ENCODE results near the gene NAP1L5.

Gene NAP1L5

DNA sequence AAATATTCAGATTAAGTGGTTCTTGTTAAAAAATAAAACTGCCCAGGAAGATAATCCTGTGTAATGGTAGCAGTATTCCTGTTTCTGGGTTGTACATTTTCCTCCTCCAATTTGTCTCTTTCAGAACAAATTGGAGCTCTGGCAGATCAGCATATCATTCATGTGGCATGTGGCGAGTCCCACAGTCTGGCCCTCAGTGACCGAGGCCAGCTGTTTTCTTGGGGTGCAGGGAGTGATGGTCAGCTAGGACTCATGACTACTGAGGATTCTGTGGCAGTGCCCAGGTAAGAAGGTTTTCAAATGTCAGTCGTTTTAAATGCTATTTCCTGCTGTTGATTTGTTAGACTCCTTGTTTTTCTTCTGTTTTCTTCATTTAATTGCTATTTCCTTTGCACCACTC is 47.9 kb downstream of the NAP1L5 start:
- TF ChIP-seq FOXP2 (optimal IDR thresholded peaks at IDR 0.05; ENCODE audit: borderline replicate concordance, extremely low read depth, extremely low read length, insufficient read depth) (no peak), POLR2AphosphoS5 (IDR thresholded peaks at IDR 0.05; ENCODE audit: low read depth, low read length) (no peak), SIN3A (IDR thresholded peaks at IDR 0.05; ENCODE audit: borderline replicate concordance, insufficient read depth, low read length) (no peak), TAF1 (IDR thresholded peaks at IDR 0.05; ENCODE audit: borderline replicate concordance, insufficient read depth, low read length) (no peak), REST (IDR thresholded peaks at IDR 0.05; ENCODE audit: insufficient read depth in 1 of 2, low read depth in 2 of 2, low read length in 2 of 2) (no peak)

GRCh38 chr4:88646528-88647280 is 50.9 kb downstream of the NAP1L5 start:
- TF ChIP-seq FOXP2 (optimal IDR thresholded peaks at IDR 0.05; ENCODE audit: borderline replicate concordance, extremely low read depth, extremely low read length, insufficient read depth) (no peak), POLR2AphosphoS5 (IDR thresholded peaks at IDR 0.05; ENCODE audit: low read depth, low read length) (no peak), TAF1 (IDR thresholded peaks at IDR 0.05; ENCODE audit: borderline replicate concordance, insufficient read depth, low read length) (no peak), REST (IDR thresholded peaks at IDR 0.05; ENCODE audit: insufficient read depth in 1 of 2, low read depth in 2 of 2, low read length in 2 of 2) (no peak), SIN3A (IDR thresholded peaks at IDR 0.05; ENCODE audit: borderline replicate concordance, insufficient read depth, low read length) (no peak)

DNA sequence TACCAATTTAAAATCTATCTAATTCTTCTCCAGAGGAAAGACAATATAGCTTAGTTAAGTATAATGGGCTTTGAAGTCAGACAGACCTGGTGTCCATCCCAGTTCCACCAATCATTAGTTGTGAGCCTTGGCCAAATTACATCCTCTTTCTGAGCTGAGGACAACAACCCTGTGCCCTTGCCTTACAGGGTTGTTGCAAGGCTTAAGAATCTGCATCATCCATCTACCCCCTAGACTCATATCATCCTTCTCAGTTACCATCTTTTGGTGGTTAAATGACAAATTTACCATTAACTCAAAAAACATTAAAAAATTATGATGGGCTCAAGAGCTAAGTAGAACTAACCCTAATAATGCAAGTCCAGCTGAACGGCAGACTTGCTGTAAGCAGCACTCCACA is 51.6 kb downstream of the NAP1L5 start:
- no peak for TF ChIP-seq POLR2AphosphoS5 (IDR thresholded peaks at IDR 0.05; ENCODE audit: low read depth, low read length)
- TF ChIP-seq REST (IDR thresholded peaks at IDR 0.05; ENCODE audit: insufficient read depth in 1 of 2, low read depth in 2 of 2, low read length in 2 of 2), result no peak
- no peak for TF ChIP-seq SIN3A (IDR thresholded peaks at IDR 0.05; ENCODE audit: borderline replicate concordance, insufficient read depth, low read length)
- TF ChIP-seq FOXP2 (optimal IDR thresholded peaks at IDR 0.05; ENCODE audit: borderline replicate concordance, extremely low read depth, extremely low read length, insufficient read depth), result no peak
- no peak for TF ChIP-seq TAF1 (IDR thresholded peaks at IDR 0.05; ENCODE audit: borderline replicate concordance, insufficient read depth, low read length)
